ENCODE data around the gene CHIT1. TPM values are rescaled to one million over a fixed set of nuclear protein-coding genes. Genes with fewer than 3 reads are reported as not detected.
"Not testable (repeated sequence)": the region's sequence is repeated elsewhere in the genome, so short reads cannot be mapped to it uniquely, and the experiment has no call there.

The CHIT1 gene
- polyA plus RNA-seq, 1 donor from 2014 or later = not detected

DNA sequence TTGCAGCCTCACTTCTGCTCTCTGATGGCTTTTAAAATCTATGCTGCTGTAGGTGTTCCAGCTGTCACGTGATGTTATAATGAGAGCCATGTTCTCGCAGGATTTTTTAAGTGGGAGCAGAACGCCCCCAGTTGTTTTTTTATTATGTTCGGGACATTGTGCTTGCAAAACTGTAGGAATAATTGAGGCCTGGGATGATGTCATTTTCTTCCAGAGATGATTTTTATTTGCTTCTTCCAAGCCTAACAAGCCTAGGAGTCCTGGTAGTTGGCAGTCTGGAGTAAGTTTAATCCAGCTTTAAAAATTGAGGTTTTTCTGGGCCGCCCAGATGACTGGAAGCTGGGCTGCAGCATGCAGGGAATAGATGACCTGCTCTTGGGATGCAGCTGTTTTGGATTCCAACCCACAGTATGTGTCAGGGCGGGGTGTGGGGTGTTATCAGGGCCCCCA lies 34.6 kb upstream of the CHIT1 start:
- Histone ChIP-seq H3K79me2 (replicated peaks; ENCODE audit: insufficient read depth, low read length) (no peaks in the 10 kb centered on the region), H3K9me3 (ENCODE audit: low read length) (no peaks in the 10 kb centered on the region), H3K9me2 (ENCODE audit: insufficient read depth, low read length) (no peaks in the 10 kb centered on the region), H4K20me1 (ENCODE audit: insufficient read depth) (no peaks in the 10 kb centered on the region), H3K4me3 (ENCODE audit: low read length) (no peak overlapping the region), H3F3A (ENCODE audit: insufficient read depth, low read length, poor library complexity, severe bottlenecking) (no peaks in the 10 kb centered on the region), H3K9ac (ENCODE audit: low read length) (no peak overlapping the region), H2AFZ (ENCODE audit: low read depth, low read length) (no peak overlapping the region), H3K36me3 (ENCODE audit: insufficient read depth, low read length) (no peaks in the 10 kb centered on the region), H3K27ac (ENCODE audit: low read length) (no peak overlapping the region), H3K4me2 (ENCODE audit: low read length) (no peak overlapping the region), H3K27me3 (ENCODE audit: insufficient read depth, low read depth, low read length) (no peaks in the 10 kb centered on the region)
- TF ChIP-seq RAD21 (conservative IDR thresholded peaks at IDR 0.05) = no peak
- no peak for TF ChIP-seq SMC3 (conservative IDR thresholded peaks at IDR 0.05; ENCODE audit: poor library complexity)
- TF ChIP-seq POLR2AphosphoS5 (IDR thresholded peaks at IDR 0.05) = no peak
- TF ChIP-seq EZH2 (IDR thresholded peaks at IDR 0.05; ENCODE audit: borderline replicate concordance, insufficient read depth, low read length, poor library complexity, severe bottlenecking) = no peak
- no peak for TF ChIP-seq MXI1 (conservative IDR thresholded peaks at IDR 0.05; ENCODE audit: poor library complexity, severe bottlenecking)
- TF ChIP-seq TAF1 (IDR thresholded peaks at IDR 0.05; ENCODE audit: low read depth) = no peak
- no peak for TF ChIP-seq CTCF (IDR thresholded peaks at IDR 0.05; ENCODE audit: poor library complexity, severe bottlenecking)
- TF ChIP-seq REST (IDR thresholded peaks at IDR 0.05; ENCODE audit: borderline replicate concordance) = no peak
- no peak for TF ChIP-seq EP300 (conservative IDR thresholded peaks at IDR 0.05; ENCODE audit: poor library complexity, severe bottlenecking)

- H3K9me2 ChIP-seq (ENCODE audit: insufficient read depth, low read length) = no peaks in the 10 kb centered on the region
- H3K9ac ChIP-seq (ENCODE audit: low read length) = no peak overlapping the region
- no peak overlapping the region for H3K27ac ChIP-seq (ENCODE audit: low read length)
- no peaks in the 10 kb centered on the region for H3K79me2 ChIP-seq (replicated peaks; ENCODE audit: insufficient read depth, low read length)
- H3K4me2 ChIP-seq (ENCODE audit: low read length) = no peak overlapping the region
- H4K20me1 ChIP-seq (ENCODE audit: insufficient read depth) = no peaks in the 10 kb centered on the region
- H3F3A ChIP-seq (ENCODE audit: insufficient read depth, low read length, poor library complexity, severe bottlenecking) = no peaks in the 10 kb centered on the region
- TF ChIP-seq TAF1 (IDR thresholded peaks at IDR 0.05; ENCODE audit: low read depth) (no peak), RAD21 (conservative IDR thresholded peaks at IDR 0.05) (no peak), EP300 (conservative IDR thresholded peaks at IDR 0.05; ENCODE audit: poor library complexity, severe bottlenecking) (no peak), EZH2 (IDR thresholded peaks at IDR 0.05; ENCODE audit: borderline replicate concordance, insufficient read depth, low read length, poor library complexity, severe bottlenecking) (no peak), MXI1 (conservative IDR thresholded peaks at IDR 0.05; ENCODE audit: poor library complexity, severe bottlenecking) (no peak), SMC3 (conservative IDR thresholded peaks at IDR 0.05; ENCODE audit: poor library complexity) (no peak), CTCF (IDR thresholded peaks at IDR 0.05; ENCODE audit: poor library complexity, severe bottlenecking) (no peak), POLR2AphosphoS5 (IDR thresholded peaks at IDR 0.05) (no peak), REST (IDR thresholded peaks at IDR 0.05; ENCODE audit: borderline replicate concordance) (no peak)
- H3K4me3 ChIP-seq (ENCODE audit: low read length) = no peak overlapping the region
- H3K9me3 ChIP-seq (ENCODE audit: low read length) = no peaks in the 10 kb centered on the region
- H3K27me3 ChIP-seq (ENCODE audit: insufficient read depth, low read depth, low read length) = no peaks in the 10 kb centered on the region
- H2AFZ ChIP-seq (ENCODE audit: low read depth, low read length) = no peak overlapping the region
- no peaks in the 10 kb centered on the region for H3K36me3 ChIP-seq (ENCODE audit: insufficient read depth, low read length)
Measured at GRCh38 chr1:203263496-203263895, 34.0 kb upstream of the CHIT1 start.

DNA sequence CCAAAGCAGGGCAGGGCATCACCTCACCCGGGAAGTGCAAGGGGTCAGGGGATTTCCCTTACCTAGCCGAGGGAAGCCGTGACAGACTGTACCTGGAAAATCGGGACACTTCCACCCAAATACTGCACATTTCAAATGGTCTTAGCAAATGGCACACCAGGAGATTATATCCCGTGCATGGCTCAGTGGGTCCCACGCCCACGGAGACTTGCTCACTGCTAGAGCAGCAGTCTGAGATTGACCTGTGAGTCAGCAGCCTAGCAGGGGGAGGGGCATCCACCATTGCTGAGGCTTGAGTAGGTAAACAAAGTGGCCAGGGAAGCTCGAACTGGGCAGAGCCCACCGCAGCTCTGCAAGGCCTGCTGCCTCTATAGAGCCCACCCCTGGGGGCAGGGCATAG lies 27.2 kb upstream of the CHIT1 start:
- not testable (repeated sequence) for H3K36me3 ChIP-seq (ENCODE audit: insufficient read depth, low read length); H3K27ac ChIP-seq (ENCODE audit: low read length); H3K79me2 ChIP-seq (replicated peaks; ENCODE audit: insufficient read depth, low read length); H2AFZ ChIP-seq (ENCODE audit: low read depth, low read length); H3F3A ChIP-seq (ENCODE audit: insufficient read depth, low read length, poor library complexity, severe bottlenecking); H3K9me2 ChIP-seq (ENCODE audit: insufficient read depth, low read length); H3K9ac ChIP-seq (ENCODE audit: low read length); H3K4me2 ChIP-seq (ENCODE audit: low read length); H3K27me3 ChIP-seq (ENCODE audit: insufficient read depth, low read depth, low read length); H3K4me3 ChIP-seq (ENCODE audit: low read length); H4K20me1 ChIP-seq (ENCODE audit: insufficient read depth); H3K9me3 ChIP-seq (ENCODE audit: low read length)
